Vagina (tissue), 2 donors: ENCODE results near the gene HTT-AS. TPM values are rescaled to one million over a fixed set of nuclear protein-coding genes. Genes with fewer than 3 reads are reported as not detected.
"Not testable (repeated sequence)": the region's sequence is repeated elsewhere in the genome, so short reads cannot be mapped to it uniquely, and the experiment has no call there.

Experiments
- DNase-seq, 2 donors: peaks; one replicate each; pipeline ENCODE4 v3.0.0-alpha.2; 2017; ENCODE audit errors: extremely low spot score in 2 of 2
- H3K27ac ChIP-seq: fragments of 200-600 bp; sonication (generic); one replicate; pipeline ENCODE4 v1.5.1; 2019
- H3K27me3 ChIP-seq: fragments of 200-600 bp; sonication (generic); one replicate; pipeline ENCODE4 v1.5.1; 2019
- H3K36me3 ChIP-seq, 2 donors: fragments of 200-600 bp; sonication (generic); one replicate each; pipeline ENCODE4 v1.5.1; 2017 to 2019
- H3K4me1 ChIP-seq: fragments of 200-600 bp; sonication (generic); one replicate; pipeline ENCODE4 v1.5.1; 2019
- H3K4me3 ChIP-seq, 2 donors: fragments of 200-600 bp; sonication (generic); 1 replicate in 1 of 2; 2 replicates in 1 of 2; pipeline ENCODE4 v1.5.1; 2016 to 2019
- H3K9me3 ChIP-seq: fragments of 200-600 bp; sonication (generic); one replicate; pipeline ENCODE4 v1.5.1; 2019
- CTCF ChIP-seq, 3 experiments: fragments of 450-650 bp in 2 of 3; fragments of 200-600 bp in 1 of 3; sonication (generic) in 1 of 3; IDR thresholded peaks; one replicate each; pipeline ENCODE4 v1.5.1; 2017 to 2019; ENCODE audit warnings: antibody characterized with exemption in 3 of 3, mild to moderate bottlenecking in 2 of 3, moderate library complexity in 2 of 3
- POLR2A ChIP-seq, 2 donors: fragments of 450-650 bp; IDR thresholded peaks; one replicate each; pipeline ENCODE4 v1.6.1; 2017; ENCODE audit warnings: antibody characterized with exemption in 2 of 2, mild to moderate bottlenecking in 2 of 2, moderate library complexity in 2 of 2
- POLR2AphosphoS5 ChIP-seq, 2 donors: sonication (generic); formaldehyde crosslinking; IDR thresholded peaks; one replicate each; pipeline ENCODE4 v1.9.0; 2017; ENCODE audit warnings: antibody characterized with exemption in 2 of 2, mild to moderate bottlenecking in 2 of 2, low read depth in 1 of 2; ENCODE audit not compliant: insufficient read depth in 1 of 2
- intact Hi-C: fragments of 100-400 bp; cut with DNase I; formaldehyde crosslinking; loops from one replicate; pipeline ENCODE4 v1.15.1; 2023
- total RNA-seq: library from RNA; depleted of rRNA; stranded (reverse); fragments of >200 nt; gene quantifications from one replicate; pipeline ENCODE4 v1.2.3, GENCODE V29; 2016

HTT-AS gene
- total RNA-seq, 1 donor from 2014 or later: not detected

- intact Hi-C loops: no loop called here
- H3K27me3 ChIP-seq: no peaks in the 10 kb centered on the region
- no peaks in the 10 kb centered on the region for H3K9me3 ChIP-seq
- peaks cover 27% of the 10 kb centered on the region for H3K4me1 ChIP-seq
- H3K4me3 ChIP-seq: no peak overlapping the region
- peak overlapping the region; percentile 80 for H3K27ac ChIP-seq
- peaks cover 0 to 29% of the 10 kb centered on the region in 2 donors for H3K36me3 ChIP-seq
- DNase-seq: peak in 1 of 2 donors; percentile 74
- TF ChIP-seq POLR2A (IDR thresholded peaks at IDR 0.05) (no peak), CTCF (IDR thresholded peaks at IDR 0.05) (no peak), POLR2AphosphoS5 (IDR thresholded peaks at IDR 0.05; ENCODE audit: insufficient read depth in 1 of 2, low read depth in 1 of 2) (no peak)
These were observed 32.9 kb upstream of the HTT-AS start for GRCh38 chr4:3107271-3107670.

- peak in 1 of 2 donors; percentile 92 for DNase-seq
- Histone ChIP-seq H3K4me3 (no peak overlapping the region), H3K36me3 (peaks cover 0 to 29% of the 10 kb centered on the region in 2 donors), H3K9me3 (no peaks in the 10 kb centered on the region), H3K27me3 (no peaks in the 10 kb centered on the region), H3K27ac (peak overlapping the region; percentile 80), H3K4me1 (peaks cover 27% of the 10 kb centered on the region)
- intact Hi-C loops: no loop called here
- TF ChIP-seq POLR2AphosphoS5 (IDR thresholded peaks at IDR 0.05; ENCODE audit: insufficient read depth in 1 of 2, low read depth in 1 of 2): peak; percentile 63 to 91
- peak; percentile 95 to 98 (median 95) for TF ChIP-seq CTCF (IDR thresholded peaks at IDR 0.05)
- TF ChIP-seq POLR2A (IDR thresholded peaks at IDR 0.05): no peak
These were observed 32.2 kb upstream of the HTT-AS start for GRCh38 chr4:3106339-3107186.

GRCh38 chr4:3098346-3098745 is 24.0 kb upstream of the HTT-AS start:
- no peak for DNase-seq
- H3K27me3 ChIP-seq: no peaks in the 10 kb centered on the region
- H3K9me3 ChIP-seq: no peaks in the 10 kb centered on the region
- H3K36me3 ChIP-seq: no peaks in the 10 kb centered on the region
- H3K4me1 ChIP-seq: no peaks in the 10 kb centered on the region
- H3K27ac ChIP-seq: no peak overlapping the region
- TF ChIP-seq POLR2AphosphoS5 (IDR thresholded peaks at IDR 0.05; ENCODE audit: insufficient read depth in 1 of 2, low read depth in 1 of 2) (no peak), CTCF (IDR thresholded peaks at IDR 0.05) (no peak)
- intact Hi-C loops: no loop called here
- H3K4me3 ChIP-seq: no peak overlapping the region

- intact Hi-C loops: no loop called here
These were observed 21.9 kb upstream of the HTT-AS start for GRCh38 chr4:3096202-3096601.

GRCh38 chr4:3094701-3095100 is 20.4 kb upstream of the HTT-AS start:
- H3K27ac ChIP-seq, DNase-seq, H3K9me3 ChIP-seq, H3K4me1 ChIP-seq, H3K27me3 ChIP-seq, intact Hi-C loops, H3K4me3 ChIP-seq: not testable (repeated sequence)
- peaks cover 0 to 18% of the 10 kb centered on the region in 2 donors for H3K36me3 ChIP-seq

More at GRCh38 chr4:3096202-3096601, 21.9 kb upstream of the HTT-AS start:
- Histone ChIP-seq H3K9me3 (no peaks in the 10 kb centered on the region), H3K4me3 (no peak overlapping the region), H3K4me1 (no peaks in the 10 kb centered on the region), H3K27me3 (no peaks in the 10 kb centered on the region), H3K36me3 (peaks cover 0 to 13% of the 10 kb centered on the region in 2 donors), H3K27ac (no peak overlapping the region)
- DNase-seq: no peak
- TF ChIP-seq CTCF (IDR thresholded peaks at IDR 0.05) (no peak), POLR2A (IDR thresholded peaks at IDR 0.05) (no peak), POLR2AphosphoS5 (IDR thresholded peaks at IDR 0.05; ENCODE audit: insufficient read depth in 1 of 2, low read depth in 1 of 2) (no peak)
